Hematopoietic multipotent progenitor cell treated with erythropoietin and hydrocortisone succinate and interleukin-3 and kit ligand, for 15 days (in vitro differentiated cells): ENCODE measurements around the gene ECSIT.

Experiments
- DNase-seq: peaks from one replicate; pipeline ENCODE4 v3.0.0-alpha.2; 2015; ENCODE audit warnings: low spot score

Gene ECSIT

GRCh38 chr19:11550265-11550664, 21.3 kb upstream of the ECSIT start:
- no peak for DNase-seq

GRCh38 chr19:11549386-11549953, 20.5 kb upstream of the ECSIT start:
- no peak for DNase-seq

GRCh38 chr19:11547929-11548700, 19.2 kb upstream of the ECSIT start:
- DNase-seq, result no peak

- no peak for DNase-seq
Observed at GRCh38 chr19:11541238-11541637, 12.3 kb upstream of the ECSIT start.

- no peak for DNase-seq
Observed at GRCh38 chr19:11540645-11541044, 11.7 kb upstream of the ECSIT start.

GRCh38 chr19:11539495-11540365, 10.8 kb upstream of the ECSIT start:
- no peak for DNase-seq

GRCh38 chr19:11538232-11539036, 9.5 kb upstream of the ECSIT start, which contains the start of gene CNN1:
Gene CNN1, plus strand, starts transcription at chr19:11538851. Its CDS starts 77 bp downstream, at chr19:11538928.
- no peak for DNase-seq

GRCh38 chr19:11535792-11536595, 7.1 kb upstream of the ECSIT start:
- DNase-seq, result peak; percentile 92

- DNase-seq, result no peak
Observed at GRCh38 chr19:11534948-11535347, 6.0 kb upstream of the ECSIT start.

GRCh38 chr19:11534538-11534937, 5.6 kb upstream of the ECSIT start:
- DNase-seq, result no peak

- peak; percentile 87 for DNase-seq
Observed at GRCh38 chr19:11530432-11530831, 1.5 kb upstream of the ECSIT start.

GRCh38 chr19:11519138-11519537, 9.8 kb downstream of the ECSIT start:
- DNase-seq, result no peak

GRCh38 chr19:11513946-11514345, 15.0 kb downstream of the ECSIT start:
- no peak for DNase-seq

GRCh38 chr19:11510444-11510843, 18.5 kb downstream of the ECSIT start:
- no peak for DNase-seq

GRCh38 chr19:11507370-11508078, 21.4 kb downstream of the ECSIT start:
- no peak for DNase-seq

- DNase-seq, result no peak
Observed at GRCh38 chr19:11506967-11507366, 22.0 kb downstream of the ECSIT start.

- DNase-seq, result no peak
Observed at GRCh38 chr19:11506101-11506555, 22.8 kb downstream of the ECSIT start.

GRCh38 chr19:11505504-11506100, 23.3 kb downstream of the ECSIT start, which contains the start of gene ZNF653:
Gene ZNF653, minus strand, starts transcription at chr19:11505839. Its CDS starts 53 bp downstream, at chr19:11505786.
- DNase-seq, result peak; percentile 98

GRCh38 chr19:11505032-11505503, 23.9 kb downstream of the ECSIT start:
- peak; percentile 97 for DNase-seq
